K562 (cell line): ENCODE results near the gene C2CD2. TPM values are rescaled to one million over a fixed set of nuclear protein-coding genes. Genes with fewer than 3 reads are reported as not detected.

ENCODE experiments used
- ATAC-seq: fragments of 200-7000 bp; cut with Tn5 transposase; 3 replicates; pipeline ENCODE4 v1.9.1; 2020; ENCODE audit warnings: moderate library complexity
- BruUV-seq: library from RNA; stranded (reverse); fragments of 400-500 nt; replicated peaks from 2 replicates; lab custom pipeline; 2021; lab: Mats Ljungman, UMichigan
- CTCF ChIA-PET: fragments of 300-600 bp; formaldehyde crosslinking; extraction: SDS; loops from one replicate; lab custom pipeline; 2021; ENCODE audit warnings: low intra/inter-chr PET ratio; lab: Yijun Ruan, JAX
- POLR2A ChIA-PET: fragments of 300-600, 350-650 bp; sonication (Branson Sonifier 250); formaldehyde crosslinking; extraction: SDS; loops from one replicate; lab custom pipeline; 2021; ENCODE audit warnings: antibody characterized with exemption, inconsistent platforms; lab: Yijun Ruan, JAX
- DNase-seq, 4 experiments: peaks; one replicate each; pipeline versions ENCODE4 v3.0.0 to v3.0.0-alpha.2; 2011 to 2018; ENCODE audit warnings: low spot score in 3 of 4, mixed read lengths in 3 of 4; ENCODE audit errors: extremely low read depth in 1 of 4
- FAIRE-seq: peaks from 2 replicates; lab custom pipeline; 2011; peaks lifted over from hg19 to GRCh38; lab: Jason Lieb, UNC
- H2AFZ ChIP-seq: 2 replicates; pipeline ENCODE4 v1.6.0; 2011; ENCODE audit warnings: low read depth, low read length, control low read depth, inconsistent platforms
- H3K27ac ChIP-seq: fragments of 200-600 bp; 3 replicates; pipeline ENCODE4 v1.8.0; 2011; ENCODE audit warnings: low read depth, mild to moderate bottlenecking, control low read depth, inconsistent platforms, low read length, moderate library complexity, mixed read lengths; ENCODE audit errors: extremely low read depth
- H3K27me3 ChIP-seq, 2 experiments: fragments of 300-600 bp in 1 of 2; 2 replicates in 1 of 2; 3 replicates in 1 of 2; pipeline versions ENCODE4 v1.6.0 to v1.8.0; 2011; ENCODE audit warnings: inconsistent platforms in 2 of 2, low read length in 2 of 2, mild to moderate bottlenecking in 1 of 2, mixed read lengths in 1 of 2, moderate library complexity in 1 of 2; ENCODE audit not compliant: control insufficient read depth in 2 of 2, insufficient read depth in 2 of 2
- H3K36me3 ChIP-seq: fragments of 300-600 bp; 3 replicates; pipeline ENCODE4 v1.8.0; 2011; ENCODE audit warnings: mild to moderate bottlenecking, low read length, inconsistent platforms; ENCODE audit not compliant: control insufficient read depth, insufficient read depth
- H3K4me1 ChIP-seq, 2 experiments: fragments of 200-600 bp in 1 of 2; replicated peaks in 1 of 2; 2 replicates in 1 of 2; 3 replicates in 1 of 2; pipeline versions ENCODE4 v1.5.1 to v1.8.0; 2011; ENCODE audit warnings: inconsistent platforms in 2 of 2, low read length in 2 of 2, mild to moderate bottlenecking in 1 of 2, mixed read lengths in 1 of 2, moderate library complexity in 1 of 2; ENCODE audit not compliant: control insufficient read depth in 2 of 2, insufficient read depth in 2 of 2
- H3K4me2 ChIP-seq: 2 replicates; pipeline ENCODE4 v1.6.1; 2011; ENCODE audit warnings: low read length, control low read depth, inconsistent platforms, mixed read lengths; ENCODE audit not compliant: insufficient read depth
- H3K4me3 ChIP-seq: fragments of 200-600 bp; sonication (generic), shearing (Covaris generic); 2 replicates; pipeline ENCODE4 v1.5.1; 2016; ENCODE audit warnings: control low read depth, inconsistent platforms
- H3K79me2 ChIP-seq: fragments of 200-600 bp; 3 replicates; pipeline ENCODE4 v1.8.0; 2011; ENCODE audit warnings: low read length, inconsistent platforms; ENCODE audit not compliant: control insufficient read depth, insufficient read depth
- H3K9ac ChIP-seq, 2 experiments: 2 replicates each; pipeline versions ENCODE4 v1.6.0 to v1.6.1; 2011; ENCODE audit warnings: low read depth in 2 of 2, low read length in 2 of 2, control low read depth in 1 of 2, inconsistent platforms in 1 of 2, mild to moderate bottlenecking in 1 of 2, mixed read lengths in 1 of 2; ENCODE audit not compliant: insufficient read depth in 1 of 2
- H3K9me1 ChIP-seq: one replicate; pipeline ENCODE4 v1.6.0; 2011; ENCODE audit warnings: inconsistent platforms, mild to moderate bottlenecking, low read length, moderate library complexity; ENCODE audit not compliant: control insufficient read depth, insufficient read depth
- H3K9me3 ChIP-seq: replicated peaks from 2 replicates; pipeline ENCODE4 v1.5.1; 2011; ENCODE audit warnings: low read depth, low read length, inconsistent platforms; ENCODE audit not compliant: control insufficient read depth, insufficient read depth
- H4K20me1 ChIP-seq: replicated peaks from 2 replicates; pipeline ENCODE4 v1.6.1; 2011; ENCODE audit warnings: low read length, inconsistent platforms, mixed read lengths; ENCODE audit not compliant: control insufficient read depth, insufficient read depth
- CEBPG ChIP-seq, 3 experiments: fragments of 200-800 bp in 1 of 3; sonication (Bioruptor generic) in 1 of 3; sonication (generic) in 1 of 3; formaldehyde crosslinking in 1 of 3; IDR thresholded peaks in 2 of 3; conservative IDR thresholded peaks in 1 of 3; 2 replicates each; pipeline versions ENCODE4 v1.6.1 to v1.8.0; 2016 to 2022; ENCODE audit warnings: missing compliant biosample characterization in 2 of 3, missing genetic modification characterization in 2 of 3, mild to moderate bottlenecking in 1 of 3, missing genetic modification reagents in 1 of 3
- EWSR1 ChIP-seq: fragments of 450-650 bp; IDR thresholded peaks from 2 replicates; pipeline ENCODE4 v1.6.1; 2018; ENCODE audit warnings: borderline replicate concordance, mild to moderate bottlenecking, low read depth, moderate library complexity; ENCODE audit not compliant: partially characterized antibody
- FOXJ2 ChIP-seq: fragments of 200-800 bp; sonication (Bioruptor generic); IDR thresholded peaks from 2 replicates; pipeline ENCODE4 v1.6.1; 2016; ENCODE audit warnings: missing genetic modification characterization, missing compliant biosample characterization
- ILF3 ChIP-seq: fragments of 450-650 bp; IDR thresholded peaks from 2 replicates; pipeline ENCODE4 v1.6.1; 2018; ENCODE audit warnings: antibody characterized with exemption, mild to moderate bottlenecking, moderate library complexity, borderline replicate concordance
- IRF2 ChIP-seq: sonication (generic); formaldehyde crosslinking; IDR thresholded peaks from 2 replicates; pipeline ENCODE4 v1.8.1; 2022; ENCODE audit warnings: mild to moderate bottlenecking, missing genetic modification reagents
- PCBP1 ChIP-seq: fragments of 200-400 bp; formaldehyde crosslinking; IDR thresholded peaks from 2 replicates; pipeline ENCODE4 v1.6.1; 2018; ENCODE audit warnings: mild to moderate bottlenecking, low read depth, low read length; ENCODE audit not compliant: poor library complexity, severe bottlenecking
- ZBTB8A ChIP-seq: fragments of 450-650 bp; IDR thresholded peaks from 2 replicates; pipeline ENCODE4 v1.6.1; 2018; ENCODE audit warnings: mild to moderate bottlenecking, moderate library complexity; ENCODE audit not compliant: partially characterized antibody
- ZFPM2 ChIP-seq: fragments of 250-450 bp; sonication (Bioruptor Pico); IDR thresholded peaks from 2 replicates; pipeline ENCODE4 v1.5.1; 2022; ENCODE audit warnings: mild to moderate bottlenecking
- ZNF232 ChIP-seq: sonication (generic); formaldehyde crosslinking; IDR thresholded peaks from 2 replicates; pipeline ENCODE4 v1.8.0; 2022; ENCODE audit warnings: mild to moderate bottlenecking, missing genetic modification reagents
- ZNF512 ChIP-seq: IDR thresholded peaks from 2 replicates; pipeline ENCODE4 v1.6.1; 2016; ENCODE audit warnings: missing genetic modification characterization, missing compliant biosample characterization
- WGBS: fragments of 100-300 bp; shearing (Covaris generic); methylation state at CpG from one replicate; pipeline ENCODE4 v1.1.6; 2016; ENCODE audit warnings: low coverage, mixed read lengths; ENCODE audit not compliant: insufficient coverage; ENCODE audit errors: missing lambda C conversion rate; 5-methylcytosine and 5-hydroxymethylcytosine counted together
- in situ Hi-C: fragments of 300-500 bp; cut with MboI; formaldehyde crosslinking; loops from 4 replicates; pipeline ENCODE4 v1.15.0; 2018; ENCODE audit warnings: inconsistent platforms, mixed read lengths
- intact Hi-C: fragments of 100-400 bp; cut with micrococcal nuclease; formaldehyde crosslinking; loops from 2 replicates; pipeline ENCODE4 v1.14.2; 2022
- polyA plus RNA-seq, 8 experiments: library from polyadenylated mRNA; depleted of rRNA in 4 of 8; stranded (reverse) in 5 of 8; unstranded in 3 of 8; fragments of >200 nt; fragmentation: Nextera tagmentation in 2 of 8; fragmentation: Illumina TruSeq in 1 of 8; extraction: Ambion mirVana in 2 of 8; extraction: Trizol in 1 of 8; gene quantifications; 2 replicates each; pipeline versions ENCODE4 v1.2.1 to v1.2.3, GENCODE V29; 2011 to 2014; ENCODE audit warnings: inconsistent platforms in 1 of 8, missing spikeins in 1 of 8
- total RNA-seq, 7 experiments: library from RNA; depleted of rRNA in 6 of 7; stranded (reverse); fragments of >200 nt in 6 of 7; fragmentation: Illumina TruSeq in 2 of 7; extraction: Trizol in 2 of 7; gene quantifications; 2 replicates each; pipeline versions ENCODE4 v1.2.1 to v1.2.3, GENCODE V29; 2011 to 2021; ENCODE audit warnings: low replicate concordance in 1 of 7

The C2CD2 gene
- total and polyA plus RNA-seq, 9 of the 15 experiments (the other 6 are each of a cell fraction or from before 2014, with no cell fraction given) = 1.3 to 21.6 (median 12.1) TPM

- 90% methylated on average over 15 of the region's 15 CpGs for WGBS
- no peaks in the 10 kb centered on the region for H4K20me1 ChIP-seq
- H2AFZ ChIP-seq = no peak overlapping the region
- no peaks in the 10 kb centered on the region for H3K9me3 ChIP-seq
- no peak overlapping the region for H3K4me2 ChIP-seq
- H3K27me3 ChIP-seq = no peaks in the 10 kb centered on the region
- intact Hi-C loops (no loop called here), in situ Hi-C loops (no loop called here)
- ChIA-PET POLR2A (interaction anchor here (1.5 kb wide), 1 partner anchor 13 kb away, joined by 8 read pairs; no protein-coding TSS in a partner anchor), CTCF (no interaction called here)
- H3K9ac ChIP-seq = no peak overlapping the region
- no peak overlapping the region for H3K27ac ChIP-seq
- H3K9me1 ChIP-seq = no peaks in the 10 kb centered on the region
- H3K36me3 ChIP-seq = peaks cover 46% of the 10 kb centered on the region
- TF ChIP-seq CEBPG (CRISPR knock-in tag; IDR thresholded peaks at IDR 0.05) (no peak), CEBPG (tag; conservative IDR thresholded peaks at IDR 0.05 in 1 of 2, IDR thresholded peaks at IDR 0.05 in 1 of 2) (no peak), IRF2 (CRISPR knock-in tag) (no peak), ZNF512 (tag) (no peak), FOXJ2 (no peak), EWSR1 (no peak), ZBTB8A (no peak), ZFPM2 (no peak), PCBP1 (no peak), ZNF232 (CRISPR knock-in tag) (no peak), ILF3 (no peak)
- H3K79me2 ChIP-seq = no peaks in the 10 kb centered on the region
- no peak for DNase-seq
- H3K4me1 ChIP-seq = no peaks in the 10 kb centered on the region
- BruUV-seq = no TSS peak
- no peak for FAIRE-seq
- no peak for ATAC-seq
- H3K4me3 ChIP-seq = no peak overlapping the region
Observed at GRCh38 chr21:41992576-41992975, 38.8 kb upstream of the C2CD2 start.
